HepG2 (cell line): ENCODE measurements around the gene FAM20A. TPM values are rescaled to one million over a fixed set of nuclear protein-coding genes. Genes with fewer than 3 reads are reported as not detected.

ENCODE experiments used
- HMGXB3 ChIP-seq: sonication (generic); formaldehyde crosslinking; IDR thresholded peaks from 2 replicates; pipeline ENCODE4 v1.4.0; 2020; ENCODE audit warnings: missing genetic modification reagents, borderline replicate concordance
- KAT7 ChIP-seq: IDR thresholded peaks from 2 replicates; pipeline ENCODE4 v1.6.1; 2018; ENCODE audit warnings: borderline replicate concordance, missing compliant biosample characterization
- MLLT10 ChIP-seq: sonication (generic); formaldehyde crosslinking; IDR thresholded peaks from 2 replicates; pipeline ENCODE4 v1.4.0; 2020; ENCODE audit warnings: missing genetic modification reagents
- NR2C2 ChIP-seq: sonication (generic); formaldehyde crosslinking; IDR thresholded peaks from 2 replicates; pipeline ENCODE4 v1.4.0; 2020; ENCODE audit warnings: missing genetic modification reagents, mild to moderate bottlenecking, moderate library complexity, borderline replicate concordance
- RBM22 ChIP-seq: fragments of 200-400 bp; formaldehyde crosslinking; optimal IDR thresholded peaks from 2 replicates; pipeline ENCODE3; 2017; ENCODE audit warnings: mild to moderate bottlenecking, low read length, moderate library complexity
- SPEN ChIP-seq: sonication (generic); formaldehyde crosslinking; IDR thresholded peaks from 2 replicates; pipeline ENCODE4 v1.5.1; 2020; ENCODE audit warnings: low read depth, mild to moderate bottlenecking, missing genetic modification reagents
- U2AF1 ChIP-seq: fragments of 200-400 bp; formaldehyde crosslinking; optimal IDR thresholded peaks from 2 replicates; pipeline ENCODE3; 2017; ENCODE audit warnings: mild to moderate bottlenecking, low read depth, low read length
- ZNF12 ChIP-seq: sonication (generic); formaldehyde crosslinking; IDR thresholded peaks from 2 replicates; pipeline ENCODE4 v1.5.0; 2020; ENCODE audit warnings: missing genetic modification reagents
- ZNF124 ChIP-seq: sonication (generic); formaldehyde crosslinking; IDR thresholded peaks from 2 replicates; pipeline ENCODE4 v1.4.0; 2020; ENCODE audit warnings: missing genetic modification reagents
- ZNF33A ChIP-seq: sonication (generic); formaldehyde crosslinking; IDR thresholded peaks from 2 replicates; pipeline ENCODE4 v1.5.1; 2020; ENCODE audit warnings: missing genetic modification reagents, mild to moderate bottlenecking, moderate library complexity, borderline replicate concordance
- ZNF460 ChIP-seq: sonication (generic); formaldehyde crosslinking; IDR thresholded peaks from 2 replicates; pipeline ENCODE4 v1.5.1; 2020; ENCODE audit warnings: missing genetic modification reagents, mild to moderate bottlenecking, borderline replicate concordance
- ZNF713 ChIP-seq: sonication (generic); formaldehyde crosslinking; IDR thresholded peaks from 2 replicates; pipeline ENCODE4 v1.4.0; 2020; ENCODE audit warnings: mild to moderate bottlenecking, missing genetic modification reagents
- ZNF749 ChIP-seq: sonication (generic); formaldehyde crosslinking; IDR thresholded peaks from 2 replicates; pipeline ENCODE4 v1.8.0; 2022; ENCODE audit warnings: mild to moderate bottlenecking, missing genetic modification reagents, moderate library complexity, borderline replicate concordance
- polyA plus RNA-seq, 8 experiments: library from polyadenylated mRNA; depleted of rRNA in 3 of 8; stranded (reverse) in 7 of 8; unstranded in 1 of 8; fragments of >200 nt; fragmentation: Illumina TruSeq in 4 of 8; extraction: Trizol in 4 of 8; gene quantifications; 2 replicates each; pipeline versions ENCODE4 v1.2.1 to v1.2.3, GENCODE V29; 2011 to 2016; ENCODE audit warnings: low read depth in 4 of 8, missing spikeins in 1 of 8, mixed read lengths in 1 of 8; ENCODE audit not compliant: insufficient read depth in 1 of 8
- total RNA-seq, 5 experiments: library from RNA; depleted of rRNA; stranded (reverse); fragments of >200 nt; fragmentation: Illumina TruSeq; extraction: Trizol; gene quantifications; 2 replicates each; pipeline ENCODE4 v1.2.3, GENCODE V29; 2016; ENCODE audit warnings: low read depth in 1 of 5
- TF ChIP-seq, protein P1 (sequence below): sonication (generic); formaldehyde crosslinking; conservative IDR thresholded peaks from 2 replicates; pipeline ENCODE4 v1.4.0; 2020; ENCODE audit warnings: missing genetic modification reagents
- TF ChIP-seq, protein P2 (sequence below): sonication (generic); formaldehyde crosslinking; IDR thresholded peaks from 2 replicates; pipeline ENCODE4 v1.4.0; 2020; ENCODE audit warnings: missing genetic modification reagents; ENCODE audit errors: not compliant biosample characterization
- TF ChIP-seq, protein P3 (sequence below): sonication (generic); formaldehyde crosslinking; IDR thresholded peaks from 2 replicates; pipeline ENCODE4 v1.4.0; 2020; ENCODE audit warnings: mild to moderate bottlenecking, missing genetic modification reagents, borderline replicate concordance
- TF ChIP-seq, protein P4 (sequence below): sonication (generic); formaldehyde crosslinking; IDR thresholded peaks from 2 replicates; pipeline ENCODE4 v1.8.1; 2023; ENCODE audit warnings: missing genetic modification reagents, inconsistent platforms, borderline replicate concordance

Gene FAM20A
- total and polyA plus RNA-seq, 2 of the 13 experiments (the other 11 are each of a cell fraction or from before 2014, with no cell fraction given) = 9.3 to 20.7 TPM

DNA sequence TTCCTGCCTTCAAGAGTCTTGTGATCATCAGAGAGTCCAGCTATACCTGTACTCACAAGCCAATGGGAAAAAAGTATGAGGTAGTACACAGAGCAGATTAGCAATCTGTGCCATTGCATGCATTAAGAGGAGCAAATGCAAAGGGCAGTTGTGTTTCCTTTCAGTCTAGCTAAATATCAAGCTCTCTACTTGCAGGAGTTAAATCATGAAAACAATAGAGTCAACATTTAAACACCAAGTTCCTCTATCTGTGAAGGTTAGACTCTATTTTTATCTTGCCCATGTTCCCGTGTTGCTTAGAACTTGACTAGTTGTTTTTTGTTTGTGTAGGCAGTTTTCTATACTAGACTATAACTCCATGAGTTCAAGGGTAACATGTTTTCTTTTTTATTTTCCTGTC lies 4.7 kb upstream of the FAM20A start (continued):
- TF ChIP-seq U2AF1 (no peak), SPEN (CRISPR knock-in tag) (peak; percentile 11; the same call in 1 of the 2 replicates), ZNF33A (no peak), ZNF460 (CRISPR knock-in tag) (no peak), HMGXB3 (CRISPR knock-in tag) (no peak), ZNF713 (CRISPR knock-in tag) (no peak), ZNF12 (CRISPR knock-in tag) (no peak), MLLT10 (CRISPR knock-in tag) (no peak), ZNF749 (CRISPR knock-in tag) (no peak), KAT7 (CRISPR knock-in tag) (no peak), NR2C2 (CRISPR knock-in tag) (no peak), ZNF124 (CRISPR knock-in tag) (no peak), RBM22 (no peak)
- TF ChIP-seq, protein P1, sequence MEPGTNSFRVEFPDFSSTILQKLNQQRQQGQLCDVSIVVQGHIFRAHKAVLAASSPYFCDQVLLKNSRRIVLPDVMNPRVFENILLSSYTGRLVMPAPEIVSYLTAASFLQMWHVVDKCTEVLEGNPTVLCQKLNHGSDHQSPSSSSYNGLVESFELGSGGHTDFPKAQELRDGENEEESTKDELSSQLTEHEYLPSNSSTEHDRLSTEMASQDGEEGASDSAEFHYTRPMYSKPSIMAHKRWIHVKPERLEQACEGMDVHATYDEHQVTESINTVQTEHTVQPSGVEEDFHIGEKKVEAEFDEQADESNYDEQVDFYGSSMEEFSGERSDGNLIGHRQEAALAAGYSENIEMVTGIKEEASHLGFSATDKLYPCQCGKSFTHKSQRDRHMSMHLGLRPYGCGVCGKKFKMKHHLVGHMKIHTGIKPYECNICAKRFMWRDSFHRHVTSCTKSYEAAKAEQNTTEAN (CRISPR knock-in tag) = no peak
- TF ChIP-seq, protein P2, sequence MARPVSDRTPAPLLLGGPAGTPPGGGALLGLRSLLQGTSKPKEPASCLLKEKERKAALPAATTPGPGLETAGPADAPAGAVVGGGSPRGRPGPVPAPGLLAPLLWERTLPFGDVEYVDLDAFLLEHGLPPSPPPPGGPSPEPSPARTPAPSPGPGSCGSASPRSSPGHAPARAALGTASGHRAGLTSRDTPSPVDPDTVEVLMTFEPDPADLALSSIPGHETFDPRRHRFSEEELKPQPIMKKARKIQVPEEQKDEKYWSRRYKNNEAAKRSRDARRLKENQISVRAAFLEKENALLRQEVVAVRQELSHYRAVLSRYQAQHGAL (CRISPR knock-in tag) = no peak
- TF ChIP-seq, protein P3, sequence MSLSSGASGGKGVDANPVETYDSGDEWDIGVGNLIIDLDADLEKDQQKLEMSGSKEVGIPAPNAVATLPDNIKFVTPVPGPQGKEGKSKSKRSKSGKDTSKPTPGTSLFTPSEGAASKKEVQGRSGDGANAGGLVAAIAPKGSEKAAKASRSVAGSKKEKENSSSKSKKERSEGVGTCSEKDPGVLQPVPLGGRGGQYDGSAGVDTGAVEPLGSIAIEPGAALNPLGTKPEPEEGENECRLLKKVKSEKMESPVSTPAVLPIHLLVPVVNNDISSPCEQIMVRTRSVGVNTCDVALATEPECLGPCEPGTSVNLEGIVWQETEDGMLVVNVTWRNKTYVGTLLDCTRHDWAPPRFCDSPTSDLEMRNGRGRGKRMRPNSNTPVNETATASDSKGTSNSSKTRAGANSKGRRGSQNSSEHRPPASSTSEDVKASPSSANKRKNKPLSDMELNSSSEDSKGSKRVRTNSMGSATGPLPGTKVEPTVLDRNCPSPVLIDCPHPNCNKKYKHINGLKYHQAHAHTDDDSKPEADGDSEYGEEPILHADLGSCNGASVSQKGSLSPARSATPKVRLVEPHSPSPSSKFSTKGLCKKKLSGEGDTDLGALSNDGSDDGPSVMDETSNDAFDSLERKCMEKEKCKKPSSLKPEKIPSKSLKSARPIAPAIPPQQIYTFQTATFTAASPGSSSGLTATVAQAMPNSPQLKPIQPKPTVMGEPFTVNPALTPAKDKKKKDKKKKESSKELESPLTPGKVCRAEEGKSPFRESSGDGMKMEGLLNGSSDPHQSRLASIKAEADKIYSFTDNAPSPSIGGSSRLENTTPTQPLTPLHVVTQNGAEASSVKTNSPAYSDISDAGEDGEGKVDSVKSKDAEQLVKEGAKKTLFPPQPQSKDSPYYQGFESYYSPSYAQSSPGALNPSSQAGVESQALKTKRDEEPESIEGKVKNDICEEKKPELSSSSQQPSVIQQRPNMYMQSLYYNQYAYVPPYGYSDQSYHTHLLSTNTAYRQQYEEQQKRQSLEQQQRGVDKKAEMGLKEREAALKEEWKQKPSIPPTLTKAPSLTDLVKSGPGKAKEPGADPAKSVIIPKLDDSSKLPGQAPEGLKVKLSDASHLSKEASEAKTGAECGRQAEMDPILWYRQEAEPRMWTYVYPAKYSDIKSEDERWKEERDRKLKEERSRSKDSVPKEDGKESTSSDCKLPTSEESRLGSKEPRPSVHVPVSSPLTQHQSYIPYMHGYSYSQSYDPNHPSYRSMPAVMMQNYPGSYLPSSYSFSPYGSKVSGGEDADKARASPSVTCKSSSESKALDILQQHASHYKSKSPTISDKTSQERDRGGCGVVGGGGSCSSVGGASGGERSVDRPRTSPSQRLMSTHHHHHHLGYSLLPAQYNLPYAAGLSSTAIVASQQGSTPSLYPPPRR (CRISPR knock-in tag) = no peak; the same call in 1 of the 2 replicates
- TF ChIP-seq, protein P4, sequence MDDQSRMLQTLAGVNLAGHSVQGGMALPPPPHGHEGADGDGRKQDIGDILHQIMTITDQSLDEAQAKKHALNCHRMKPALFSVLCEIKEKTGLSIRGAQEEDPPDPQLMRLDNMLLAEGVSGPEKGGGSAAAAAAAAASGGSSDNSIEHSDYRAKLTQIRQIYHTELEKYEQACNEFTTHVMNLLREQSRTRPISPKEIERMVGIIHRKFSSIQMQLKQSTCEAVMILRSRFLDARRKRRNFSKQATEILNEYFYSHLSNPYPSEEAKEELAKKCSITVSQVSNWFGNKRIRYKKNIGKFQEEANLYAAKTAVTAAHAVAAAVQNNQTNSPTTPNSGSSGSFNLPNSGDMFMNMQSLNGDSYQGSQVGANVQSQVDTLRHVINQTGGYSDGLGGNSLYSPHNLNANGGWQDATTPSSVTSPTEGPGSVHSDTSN (CRISPR knock-in tag) = no peak
